ENCODE results near the gene DGKZ.

The DGKZ gene

DNA sequence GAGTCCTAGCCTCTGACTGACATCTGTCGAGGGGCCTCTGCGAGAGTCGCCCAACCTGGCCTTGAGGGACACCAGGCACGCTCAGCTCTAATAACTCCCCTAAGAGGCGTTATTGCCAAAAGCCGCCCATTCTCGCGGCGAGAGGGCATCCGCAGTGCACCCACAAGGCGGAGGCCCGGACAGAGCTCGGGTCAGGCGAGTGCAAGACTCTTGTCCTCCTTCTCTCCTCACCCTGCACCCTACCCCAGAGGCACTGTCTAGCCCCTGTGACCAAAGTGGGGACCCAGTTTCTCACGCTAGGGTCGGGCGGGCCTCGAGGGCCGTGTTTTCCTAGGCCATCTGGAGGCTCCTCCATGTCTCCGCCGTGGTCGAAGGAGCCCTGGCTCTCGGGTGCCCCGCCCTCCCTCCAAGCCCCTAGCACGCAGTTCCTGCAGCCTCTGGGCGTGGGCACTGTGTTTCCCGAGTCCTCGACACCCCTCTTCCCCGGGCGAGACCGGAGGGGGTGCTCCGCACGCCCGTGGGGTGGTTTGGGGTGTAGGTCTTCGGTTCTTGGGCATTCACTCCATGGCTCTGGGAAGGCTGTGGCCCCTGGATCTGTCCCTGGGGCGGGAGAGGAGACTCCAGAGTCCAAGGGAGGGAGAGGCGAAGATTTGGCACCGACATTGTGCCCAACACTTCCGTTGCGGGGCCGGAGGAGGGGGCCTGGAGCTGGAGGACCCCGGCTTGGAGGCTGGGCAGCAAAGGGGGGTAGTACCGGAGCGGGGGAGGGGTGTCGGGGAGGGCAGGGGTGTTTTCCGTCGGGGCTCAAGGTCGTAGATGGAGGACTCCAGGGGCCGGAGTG, 43.3 kb downstream of the DGKZ start:
- TF ChIP-seq, protein P1, sequence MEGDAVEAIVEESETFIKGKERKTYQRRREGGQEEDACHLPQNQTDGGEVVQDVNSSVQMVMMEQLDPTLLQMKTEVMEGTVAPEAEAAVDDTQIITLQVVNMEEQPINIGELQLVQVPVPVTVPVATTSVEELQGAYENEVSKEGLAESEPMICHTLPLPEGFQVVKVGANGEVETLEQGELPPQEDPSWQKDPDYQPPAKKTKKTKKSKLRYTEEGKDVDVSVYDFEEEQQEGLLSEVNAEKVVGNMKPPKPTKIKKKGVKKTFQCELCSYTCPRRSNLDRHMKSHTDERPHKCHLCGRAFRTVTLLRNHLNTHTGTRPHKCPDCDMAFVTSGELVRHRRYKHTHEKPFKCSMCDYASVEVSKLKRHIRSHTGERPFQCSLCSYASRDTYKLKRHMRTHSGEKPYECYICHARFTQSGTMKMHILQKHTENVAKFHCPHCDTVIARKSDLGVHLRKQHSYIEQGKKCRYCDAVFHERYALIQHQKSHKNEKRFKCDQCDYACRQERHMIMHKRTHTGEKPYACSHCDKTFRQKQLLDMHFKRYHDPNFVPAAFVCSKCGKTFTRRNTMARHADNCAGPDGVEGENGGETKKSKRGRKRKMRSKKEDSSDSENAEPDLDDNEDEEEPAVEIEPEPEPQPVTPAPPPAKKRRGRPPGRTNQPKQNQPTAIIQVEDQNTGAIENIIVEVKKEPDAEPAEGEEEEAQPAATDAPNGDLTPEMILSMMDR (conservative IDR thresholded peaks at IDR 0.05) = no peak
- TF ChIP-seq ZFX (IDR thresholded peaks at IDR 0.05) = no peak
- no peak overlapping the region for H3K27ac ChIP-seq

DNA sequence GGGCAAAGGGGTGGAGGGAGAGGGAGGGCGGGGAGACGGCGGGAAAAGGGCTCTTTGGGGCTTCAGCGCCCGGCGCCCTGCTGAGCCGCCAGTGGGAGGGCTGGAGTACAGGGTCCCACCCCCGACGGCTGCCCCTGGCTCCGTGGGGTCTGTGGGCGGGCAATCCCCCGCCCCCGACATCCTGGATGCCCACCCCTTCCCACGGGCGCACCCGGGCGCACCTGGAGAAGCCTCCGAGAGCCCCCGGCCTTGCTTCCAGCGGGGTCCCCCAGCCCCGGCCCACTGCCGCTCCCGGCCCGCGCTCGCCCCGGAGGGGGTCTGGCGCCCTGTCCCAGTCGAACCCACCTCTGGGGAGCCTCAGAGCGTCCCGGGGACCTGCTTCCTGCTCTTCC, 43.9 kb downstream of the DGKZ start:
- H3K27ac ChIP-seq = no peak overlapping the region

DNA sequence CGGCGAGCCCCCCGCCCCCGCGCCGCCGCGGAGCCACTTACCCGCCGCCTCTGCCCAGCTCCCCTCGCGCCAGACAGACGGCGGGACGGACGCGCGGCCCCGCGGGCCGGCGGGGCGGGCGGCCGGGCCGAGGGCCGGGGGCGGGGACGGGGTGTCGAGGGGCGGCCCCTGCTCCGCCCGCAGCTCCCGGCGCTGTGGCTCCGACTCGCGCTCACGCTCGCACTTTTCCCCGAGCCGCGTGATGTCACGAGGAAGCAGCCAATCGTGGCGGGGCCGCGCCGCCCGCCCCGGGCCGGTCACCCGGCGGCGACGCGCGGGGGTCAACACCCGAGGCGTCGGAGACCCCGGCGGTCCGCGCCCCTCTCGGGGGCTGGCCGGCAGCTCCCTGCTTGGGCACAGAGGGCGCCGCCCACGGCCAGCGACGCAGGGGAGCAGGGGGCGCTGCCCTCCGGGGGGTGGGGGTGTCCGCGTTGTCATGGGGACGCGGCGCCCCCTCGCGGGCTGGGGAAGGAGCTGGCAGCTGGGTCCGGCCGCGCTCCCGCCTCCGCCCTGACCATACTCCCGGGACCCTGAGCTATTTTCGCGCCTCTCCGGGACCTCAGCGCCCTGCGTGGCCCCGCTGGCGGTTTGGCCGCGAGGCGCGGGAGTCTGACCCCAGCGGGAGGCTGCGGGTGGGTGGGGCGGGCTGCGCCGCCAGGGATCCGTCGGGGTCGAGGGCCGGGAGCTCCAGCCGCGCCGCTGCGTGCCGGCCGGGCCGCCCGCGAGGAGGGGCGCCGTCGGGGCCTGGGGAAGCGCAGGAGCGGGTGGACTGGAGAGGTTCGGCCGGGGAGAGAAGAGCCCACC, 44.5 kb downstream of the DGKZ start, which contains the start of gene CHRM4:
Gene CHRM4, minus strand, starts transcription at position 199 of the 843 bp plus-strand sequence. CDS start 5,219 bp downstream, outside the sequence.
- H3K27ac ChIP-seq = no peak within 1 kb of the TSS
- TF ChIP-seq, protein P1 (conservative IDR thresholded peaks at IDR 0.05) = peak; percentile 73
- no peak for TF ChIP-seq ZFX (IDR thresholded peaks at IDR 0.05)

More for the DNA sequence above, 43.9 kb downstream of the DGKZ start:
- no peak for TF ChIP-seq ZFX (IDR thresholded peaks at IDR 0.05)
- TF ChIP-seq, protein P1 (conservative IDR thresholded peaks at IDR 0.05) = no peak

DNA sequence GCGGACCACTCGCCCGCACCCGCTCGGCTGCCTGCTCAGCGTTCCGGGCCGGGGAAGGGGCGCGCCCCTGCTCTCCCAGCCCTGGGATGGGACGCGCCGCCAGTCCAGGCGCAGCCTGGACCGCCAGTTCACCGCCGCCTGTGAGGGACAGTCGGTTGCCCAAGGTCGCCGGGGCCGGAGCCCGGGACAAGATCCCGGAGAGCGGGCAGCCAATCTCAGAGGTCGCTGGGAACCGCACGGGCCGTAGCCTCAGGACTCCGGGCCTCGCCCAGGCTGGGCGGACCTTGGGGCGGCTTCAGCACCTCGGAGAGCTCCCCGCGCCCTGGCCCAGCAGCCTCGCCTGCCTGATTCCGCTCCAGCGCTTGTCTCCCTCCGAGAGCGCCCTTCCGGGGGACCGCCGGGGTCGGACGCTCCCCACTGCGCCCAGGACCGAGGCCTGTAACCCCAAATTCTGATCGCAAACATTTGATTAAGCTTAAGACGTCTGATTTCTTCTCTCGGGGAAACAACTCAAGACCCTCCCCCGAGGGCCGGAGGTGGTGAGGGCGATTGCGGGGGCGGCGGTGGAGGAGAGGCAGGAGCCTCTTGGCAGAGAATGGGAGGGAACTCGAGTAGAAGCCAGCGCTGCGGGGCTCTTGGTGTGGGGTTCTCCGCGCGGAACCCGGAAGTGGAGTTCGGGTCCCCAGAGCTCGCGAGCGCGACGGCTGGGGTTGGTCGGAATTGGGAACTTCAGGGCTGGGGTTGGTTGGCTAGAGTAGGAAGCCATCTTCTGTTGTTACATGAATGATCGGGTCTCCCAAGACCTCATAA, 45.4 kb downstream of the DGKZ start:
- no peak overlapping the region for H3K27ac ChIP-seq
- TF ChIP-seq, protein P1 (conservative IDR thresholded peaks at IDR 0.05) = no peak
- TF ChIP-seq ZFX (IDR thresholded peaks at IDR 0.05) = no peak

DNA sequence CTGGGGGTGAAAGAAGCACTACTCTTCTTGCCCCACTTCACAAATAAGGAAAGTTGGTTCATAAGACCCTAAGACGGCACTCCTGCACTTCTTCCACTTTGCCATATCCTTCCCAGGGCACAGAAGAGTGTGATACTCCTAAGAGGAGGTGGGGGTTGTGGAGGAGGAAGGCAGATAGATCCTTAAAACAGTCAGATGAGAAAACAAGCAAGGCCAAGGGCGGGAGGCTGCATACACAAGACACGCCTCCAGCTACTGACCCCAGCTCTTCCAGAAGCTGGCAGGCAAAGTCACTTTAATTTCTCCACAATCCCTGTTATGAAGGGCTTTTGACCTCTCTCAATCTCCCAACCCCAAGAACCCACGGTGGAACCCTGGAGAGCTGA, 46.0 kb downstream of the DGKZ start:
- H3K27ac ChIP-seq = no peak overlapping the region
- TF ChIP-seq, protein P1 (conservative IDR thresholded peaks at IDR 0.05) = no peak
- TF ChIP-seq ZFX (IDR thresholded peaks at IDR 0.05) = no peak

DNA sequence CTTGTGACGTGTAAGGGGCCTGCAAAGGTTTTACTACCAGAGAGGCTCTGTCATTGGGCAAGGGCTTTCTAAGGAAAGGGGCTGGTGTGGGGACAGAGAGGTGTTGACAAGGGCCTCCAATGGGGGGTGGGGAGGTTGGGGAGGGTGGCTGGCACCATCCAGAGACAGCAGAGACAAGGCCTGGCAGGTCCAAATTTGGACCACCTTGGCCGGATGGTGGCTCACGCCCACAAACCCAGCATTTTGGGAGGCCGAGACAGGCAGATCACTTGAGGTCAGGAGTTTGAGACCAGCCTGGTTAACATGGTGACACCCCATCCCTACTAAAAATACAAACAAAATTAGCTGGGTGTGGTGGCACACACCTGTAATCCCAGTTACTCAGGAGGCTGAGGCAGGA, 46.5 kb downstream of the DGKZ start:
- TF ChIP-seq, protein P1 (conservative IDR thresholded peaks at IDR 0.05) = no peak
- no peak for TF ChIP-seq ZFX (IDR thresholded peaks at IDR 0.05)
- no peak overlapping the region for H3K27ac ChIP-seq
